Measurements from ENCODE around the gene MCTP1. TPM values are rescaled to one million over a fixed set of nuclear protein-coding genes. Genes with fewer than 3 reads are reported as not detected.

MCTP1 gene
- total RNA-seq, 1 experiment from 2014 or later: 2.5 TPM

- Histone ChIP-seq H3K4me1 (ENCODE audit: insufficient read depth, low read length) (no peaks in the 10 kb centered on the region), H2BK5ac (ENCODE audit: insufficient read length, low read length) (no peak overlapping the region), H3K9me3 (ENCODE audit: control insufficient read depth, low read depth, low read length) (no peaks in the 10 kb centered on the region), H4K20me1 (ENCODE audit: control insufficient read depth, insufficient read depth, insufficient read length) (no peaks in the 10 kb centered on the region), H3K18ac (ENCODE audit: insufficient read length, low read depth, low read length) (no peak overlapping the region), H2BK12ac (ENCODE audit: insufficient read length, low read depth, low read length) (no peak overlapping the region), H3K56ac (ENCODE audit: insufficient read length, low read depth, low read length) (no peak overlapping the region), H3K27me3 (ENCODE audit: insufficient read depth, low read length) (no peaks in the 10 kb centered on the region), H3K4me2 (ENCODE audit: insufficient read depth, insufficient read length, low read length) (no peak overlapping the region), H4K91ac (ENCODE audit: insufficient read length, low read depth, low read length) (no peak overlapping the region), H2BK15ac (ENCODE audit: low read depth, low read length) (no peak overlapping the region), H3K23ac (ENCODE audit: insufficient read length, low read depth, low read length) (no peak overlapping the region), H2AFZ (ENCODE audit: low read length) (no peak overlapping the region), H3K4ac (ENCODE audit: low read depth, low read length) (no peak overlapping the region), H3K9ac (ENCODE audit: extremely low read depth, insufficient read length, low read length) (no peak overlapping the region), H3T11ph (ENCODE audit: low read length) (no peak overlapping the region), H2BK20ac (ENCODE audit: low read depth, low read length, poor library complexity, severe bottlenecking) (no peak overlapping the region), H2AK5ac (ENCODE audit: insufficient read length, low read length) (no peak overlapping the region), H3K23me2 (ENCODE audit: insufficient read length, low read depth, low read length, poor library complexity, severe bottlenecking) (no peaks in the 10 kb centered on the region), H4K5ac (ENCODE audit: insufficient read length, low read depth, low read length) (no peak overlapping the region), H4K8ac (replicated peaks; ENCODE audit: insufficient read length, low read depth, low read length) (no peak overlapping the region), H2BK120ac (ENCODE audit: low read depth, low read length, poor library complexity, severe bottlenecking) (no peak overlapping the region), H3K79me2 (ENCODE audit: insufficient read depth, low read length) (no peaks in the 10 kb centered on the region), H3K14ac (ENCODE audit: insufficient read depth, low read length) (no peak overlapping the region), H3K27ac (ENCODE audit: insufficient read length, low read depth, low read length) (no peak overlapping the region), H3K79me1 (ENCODE audit: insufficient read depth, low read depth, low read length, poor library complexity, severe bottlenecking) (no peaks in the 10 kb centered on the region)
- peaks cover 3 to 13% (median 3%) of the 10 kb centered on the region in 3 experiments; a peak in 5 of 7 replicates for H3K36me3 Mint-ChIP-seq (ENCODE audit: insufficient read depth in 1 of 3, low read depth in 3 of 3)
- WGBS (ENCODE audit: extremely low coverage, insufficient read length, low lambda C conversion rate): no CpG with 5 or more reads among the region's 2 CpGs
- no peak for TF ChIP-seq CTCF (conservative IDR thresholded peaks at IDR 0.05)
- no peak overlapping the region for H3K4me3 Mint-ChIP-seq
- H3K9me3 Mint-ChIP-seq: peaks cover 13 to 15% of the 10 kb centered on the region in 2 experiments
- no peaks in the 10 kb centered on the region for H3K4me1 Mint-ChIP-seq
- no peak for DNase-seq
- no peaks in the 10 kb centered on the region for H3K27me3 Mint-ChIP-seq (ENCODE audit: low read depth)
- no peak overlapping the region for H3K27ac Mint-ChIP-seq
Measured at GRCh38 chr5:94977437-94977836, 307.5 kb downstream of the MCTP1 start.

Measured in H9 (cell line).